ENCODE data around the gene TSPAN18.

GRCh38 chr11:44943696-44944095, 216.9 kb downstream of the TSPAN18 start:
- no peak for TF ChIP-seq CTCF (conservative IDR thresholded peaks at IDR 0.05; ENCODE audit: low read depth, low read length)
- no peak for TF ChIP-seq EZH2 (IDR thresholded peaks at IDR 0.05; ENCODE audit: low read length, unreplicated experiment)
